SK-N-SH (cell line): ENCODE results near the gene NUDT16. TPM values are rescaled to one million over a fixed set of nuclear protein-coding genes. Genes with fewer than 3 reads are reported as not detected.

Source experiments
- CTCF ChIA-PET: fragments of 300-600, 350-600 bp; formaldehyde crosslinking; extraction: SDS; loops from one replicate; lab custom pipeline; 2021; lab: Yijun Ruan, JAX
- POLR2A ChIA-PET: fragments of 350-600 bp; sonication (Branson Sonifier 250); formaldehyde crosslinking; extraction: SDS; loops from one replicate; lab custom pipeline; 2020; ENCODE audit warnings: antibody characterized with exemption, inconsistent platforms; lab: Yijun Ruan, JAX
- DNase-seq: peaks from one replicate; pipeline ENCODE4 v3.0.0; 2012
- H2AFZ ChIP-seq: fragments of 200-600 bp; sonication (generic); 2 replicates; pipeline ENCODE4 v1.8.1; 2016; ENCODE audit warnings: antibody characterized with exemption, mild to moderate bottlenecking, low read depth
- H3F3A ChIP-seq: fragments of 200-600 bp; sonication (generic); replicated peaks from 2 replicates; pipeline ENCODE3; 2016; ENCODE audit warnings: antibody characterized with exemption, mild to moderate bottlenecking; ENCODE audit not compliant: insufficient read depth
- H3K27ac ChIP-seq, 2 experiments: fragments of 200-500 bp in 1 of 2; fragments of 200-600 bp in 1 of 2; sonication (Bioruptor generic) in 1 of 2; sonication (generic), shearing (Covaris generic) in 1 of 2; 2 replicates each; pipeline versions ENCODE4 v1.5.1 to v1.6.1; 2014 to 2016; ENCODE audit warnings: low read depth in 2 of 2, inconsistent platforms in 1 of 2, low read length in 1 of 2, mild to moderate bottlenecking in 1 of 2, mixed read lengths in 1 of 2
- H3K27me3 ChIP-seq: fragments of 200-600 bp; sonication (generic), shearing (Covaris generic); 2 replicates; pipeline ENCODE4 v1.6.1; 2016; ENCODE audit warnings: mixed run types; ENCODE audit not compliant: insufficient read depth
- H3K36me3 ChIP-seq, 2 experiments: fragments of 200-500 bp in 1 of 2; fragments of 200-600 bp in 1 of 2; sonication (Bioruptor generic) in 1 of 2; sonication (generic) in 1 of 2; replicated peaks in 1 of 2; 2 replicates each; pipeline versions ENCODE3 to v1.5.1; 2014 to 2016; ENCODE audit warnings: low read length in 1 of 2, mild to moderate bottlenecking in 1 of 2; ENCODE audit not compliant: insufficient read depth in 2 of 2, control insufficient read depth in 1 of 2
- H3K4me1 ChIP-seq, 2 experiments: fragments of 200-500 bp in 1 of 2; fragments of 200-600 bp in 1 of 2; sonication (Bioruptor generic) in 1 of 2; sonication (generic), shearing (Covaris generic) in 1 of 2; 2 replicates each; pipeline versions ENCODE4 v1.5.1 to v1.6.1; 2014 to 2016; ENCODE audit warnings: low read depth in 1 of 2, low read length in 1 of 2, mixed run types in 1 of 2; ENCODE audit not compliant: insufficient read depth in 2 of 2, control insufficient read depth in 1 of 2
- H3K4me2 ChIP-seq: fragments of 200-600 bp; sonication (generic), shearing (Covaris generic); 2 replicates; pipeline ENCODE4 v1.6.1; 2017; ENCODE audit warnings: mixed run types
- H3K4me3 ChIP-seq, 2 experiments: fragments of 200-500 bp in 1 of 2; fragments of 200-600 bp in 1 of 2; sonication (Bioruptor generic) in 1 of 2; sonication (generic), shearing (Covaris generic) in 1 of 2; 2 replicates each; pipeline versions ENCODE4 v1.5.1 to v1.8.1; 2014 to 2016; ENCODE audit warnings: low read depth in 2 of 2, inconsistent platforms in 1 of 2, low read length in 1 of 2, mild to moderate bottlenecking in 1 of 2, mixed read lengths in 1 of 2, moderate library complexity in 1 of 2
- H3K79me2 ChIP-seq: fragments of 200-600 bp; sonication (generic); 2 replicates; pipeline ENCODE4 v1.8.1; 2017; ENCODE audit warnings: mild to moderate bottlenecking; ENCODE audit not compliant: insufficient read depth
- H3K9ac ChIP-seq: fragments of 200-600 bp; sonication (generic); 2 replicates; pipeline ENCODE4 v1.6.1; 2017; ENCODE audit warnings: mixed run types
- H3K9me2 ChIP-seq: fragments of 200-600 bp; sonication (generic); 2 replicates; pipeline ENCODE4 v1.6.1; 2017; ENCODE audit warnings: mixed run types
- H3K9me3 ChIP-seq: fragments of 200-600 bp; sonication (generic); 2 replicates; pipeline ENCODE4 v1.6.1; 2017; ENCODE audit warnings: mixed run types, mild to moderate bottlenecking, moderate library complexity
- H4K20me1 ChIP-seq: fragments of 200-600 bp; sonication (generic); 2 replicates; pipeline ENCODE4 v1.6.1; 2017; ENCODE audit warnings: mild to moderate bottlenecking, mixed run types; ENCODE audit not compliant: insufficient read depth
- CHD2 ChIP-seq: fragments of 150-350 bp; IDR thresholded peaks from 2 replicates; pipeline ENCODE4 v1.6.1; 2018; ENCODE audit warnings: low read length; ENCODE audit not compliant: partially characterized antibody
- ELF1 ChIP-seq: IDR thresholded peaks from 2 replicates; pipeline ENCODE4 v1.4.0; 2012
- FOXJ3 ChIP-seq: sonication (generic); formaldehyde crosslinking; IDR thresholded peaks from 2 replicates; pipeline ENCODE4 v1.5.1; 2020; ENCODE audit warnings: mild to moderate bottlenecking, missing genetic modification reagents
- GATA2 ChIP-seq: sonication (generic); formaldehyde crosslinking; IDR thresholded peaks from 2 replicates; pipeline ENCODE4 v1.5.0; 2020; ENCODE audit warnings: mild to moderate bottlenecking, missing genetic modification reagents
- JUND ChIP-seq: IDR thresholded peaks from 2 replicates; pipeline ENCODE4 v1.4.0; 2012
- MEF2A ChIP-seq: IDR thresholded peaks from 2 replicates; pipeline ENCODE4 v1.4.0; 2012; ENCODE audit warnings: low read depth, borderline replicate concordance
- MXI1 ChIP-seq: IDR thresholded peaks from 2 replicates; pipeline ENCODE4 v1.6.1; 2012; ENCODE audit warnings: mild to moderate bottlenecking, low read depth, low read length, improper control_type of control experiment
- PBX3 ChIP-seq: IDR thresholded peaks from 2 replicates; pipeline ENCODE4; 2012
- POLR2AphosphoS5 ChIP-seq: IDR thresholded peaks from 2 replicates; pipeline ENCODE4 v1.6.1; 2012; ENCODE audit warnings: low read depth, low read length
- RAD21 ChIP-seq: IDR thresholded peaks from 2 replicates; pipeline ENCODE4 v1.6.1; 2012; ENCODE audit warnings: mild to moderate bottlenecking, low read length
- REST ChIP-seq: IDR thresholded peaks from 2 replicates; pipeline ENCODE4 v1.6.1; 2012; ENCODE audit warnings: mild to moderate bottlenecking, low read depth, low read length, moderate library complexity
- RFX5 ChIP-seq: IDR thresholded peaks from 2 replicates; pipeline ENCODE4 v1.6.1; 2012; ENCODE audit warnings: mild to moderate bottlenecking, improper control_type of control experiment, low read length
- RXRA ChIP-seq: IDR thresholded peaks from 2 replicates; pipeline ENCODE4 v1.4.0; 2012; ENCODE audit warnings: low read depth, mild to moderate bottlenecking, borderline replicate concordance
- TAF1 ChIP-seq: IDR thresholded peaks from 2 replicates; pipeline ENCODE4 v1.6.1; 2012; ENCODE audit warnings: low read depth, mild to moderate bottlenecking, low read length, moderate library complexity, borderline replicate concordance
- TEAD4 ChIP-seq: IDR thresholded peaks from 2 replicates; pipeline ENCODE4 v1.4.0; 2012; ENCODE audit warnings: mild to moderate bottlenecking, borderline replicate concordance; ENCODE audit not compliant: insufficient read depth
- USF2 ChIP-seq: fragments of 150-350 bp; IDR thresholded peaks from 2 replicates; pipeline ENCODE4 v1.6.1; 2017; ENCODE audit warnings: antibody characterized with exemption, low read length, low read depth, borderline replicate concordance
- WGBS: methylation state at CpG from one replicate; pipeline ENCODE4 v1.1.6; 2017; ENCODE audit warnings: low lambda C conversion rate; 5-methylcytosine and 5-hydroxymethylcytosine counted together
- polyA plus RNA-seq, 3 experiments: library from polyadenylated mRNA; depleted of rRNA; stranded (reverse); fragments of >200 nt; gene quantifications; 2 replicates each; pipeline ENCODE4 v1.2.3, GENCODE V29; 2012

NUDT16 gene
- polyA plus RNA-seq, 1 of the 3 experiments (the other 2 are of a cell fraction), result 8.2 TPM

- TF ChIP-seq USF2 (no peak), JUND (no peak), PBX3 (no peak), REST (no peak), MEF2A (no peak)
- Histone ChIP-seq H3K9me3 (no peaks in the 10 kb centered on the region), H3K27me3 (no peaks in the 10 kb centered on the region), H3K4me3 (no peak overlapping the region), H3F3A (no peaks in the 10 kb centered on the region), H2AFZ (no peak overlapping the region), H4K20me1 (no peaks in the 10 kb centered on the region), H3K36me3 (no peaks in the 10 kb centered on the region), H3K4me2 (no peak overlapping the region), H3K79me2 (no peaks in the 10 kb centered on the region), H3K27ac (no peak overlapping the region), H3K9ac (no peak overlapping the region), H3K9me2 (no peaks in the 10 kb centered on the region), H3K4me1 (no peaks in the 10 kb centered on the region)
- 19% methylated on average over 2 of the region's 2 CpGs for WGBS
- DNase-seq, result no peak
- CTCF ChIA-PET, result no interaction called here
- POLR2A ChIA-PET, result no interaction called here
These were observed 45.7 kb downstream of the NUDT16 start for GRCh38 chr3:131427226-131427625.

GRCh38 chr3:131431754-131432153 lies 50.2 kb downstream of the NUDT16 start:
- Histone ChIP-seq H4K20me1 (no peaks in the 10 kb centered on the region), H2AFZ (no peak overlapping the region)

More at GRCh38 chr3:131431754-131432153, 50.2 kb downstream of the NUDT16 start:
- Histone ChIP-seq H3K4me1 (no peaks in the 10 kb centered on the region), H3K9me2 (no peaks in the 10 kb centered on the region), H3K36me3 (no peaks in the 10 kb centered on the region), H3F3A (no peaks in the 10 kb centered on the region), H3K27ac (no peak overlapping the region), H3K9me3 (no peaks in the 10 kb centered on the region), H3K4me3 (no peak overlapping the region), H3K9ac (no peak overlapping the region), H3K27me3 (no peaks in the 10 kb centered on the region), H3K79me2 (no peaks in the 10 kb centered on the region), H3K4me2 (no peak overlapping the region)
- TF ChIP-seq RFX5 (no peak), TEAD4 (no peak), RXRA (no peak), TAF1 (no peak), ELF1 (no peak), MEF2A (no peak), PBX3 (no peak), CHD2 (no peak), MXI1 (no peak), POLR2AphosphoS5 (no peak), GATA2 (CRISPR knock-in tag) (no peak), FOXJ3 (no peak), RAD21 (no peak), USF2 (no peak)
- WGBS, result 40% methylated on average over 5 of the region's 5 CpGs
- ChIA-PET POLR2A (no interaction called here), CTCF (no interaction called here)
- DNase-seq, result no peak
